GM20000 (cell line): Measurements from ENCODE around the gene SEMA4D.
A peak's percentile ranks its signal among the peaks of the same experiment; 100 is the strongest.

Experiments
- DNase-seq: peaks from one replicate; pipeline ENCODE4 v3.0.0; 2012; ENCODE audit warnings: low spot score
- CTCF ChIP-seq: IDR thresholded peaks from 2 replicates; pipeline ENCODE4 v1.5.1; 2012; ENCODE audit warnings: mild to moderate bottlenecking, control low read depth; ENCODE audit errors: extremely low read depth, missing control alignments

SEMA4D gene

GRCh38 chr9:89328064-89328463 is 169.8 kb downstream of the SEMA4D start:
- no peak for DNase-seq
- no peak for TF ChIP-seq CTCF

DNA sequence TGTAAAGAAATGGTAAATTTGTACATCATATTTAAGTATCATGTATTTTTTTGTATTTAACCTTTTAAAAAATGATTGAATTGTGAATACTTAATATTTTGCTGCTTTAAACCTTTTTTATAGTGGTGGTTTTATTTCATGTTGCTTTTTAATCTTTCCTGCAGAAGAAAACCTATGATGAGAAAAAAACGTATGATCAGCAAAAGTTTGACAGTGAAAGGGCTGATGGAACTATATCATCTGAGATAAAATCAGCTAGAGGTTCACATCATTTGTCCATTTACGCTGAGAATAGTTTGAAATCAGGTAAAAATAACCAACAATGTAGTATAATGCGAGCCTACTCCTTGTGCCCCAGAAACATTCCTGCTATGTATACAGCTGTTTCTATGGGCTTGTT is 172.2 kb downstream of the SEMA4D start:
- no peak for TF ChIP-seq CTCF

DNA sequence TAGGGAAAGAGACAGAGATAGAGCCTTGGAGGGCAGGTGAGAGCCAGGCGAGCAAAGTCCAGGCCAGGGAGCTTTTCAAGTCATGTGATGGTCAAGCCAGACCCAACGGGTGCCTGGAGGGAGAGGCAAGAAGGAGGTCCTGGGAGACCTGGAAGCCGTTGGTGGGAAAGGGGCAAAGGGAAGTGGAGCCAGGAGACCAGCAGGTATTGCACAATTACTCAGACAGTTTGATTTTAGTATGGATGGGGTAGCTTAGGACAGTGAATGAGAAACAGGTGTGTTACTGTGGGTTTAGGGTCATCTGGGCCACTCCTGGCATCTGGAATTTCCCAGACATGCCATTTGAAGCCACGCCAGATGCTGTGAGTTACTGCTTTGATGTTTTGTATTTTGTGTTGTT is 174.5 kb downstream of the SEMA4D start:
- no peak for TF ChIP-seq CTCF
- DNase-seq, result no peak

More for the DNA sequence above, 172.2 kb downstream of the SEMA4D start:
- DNase-seq, result no peak

DNA sequence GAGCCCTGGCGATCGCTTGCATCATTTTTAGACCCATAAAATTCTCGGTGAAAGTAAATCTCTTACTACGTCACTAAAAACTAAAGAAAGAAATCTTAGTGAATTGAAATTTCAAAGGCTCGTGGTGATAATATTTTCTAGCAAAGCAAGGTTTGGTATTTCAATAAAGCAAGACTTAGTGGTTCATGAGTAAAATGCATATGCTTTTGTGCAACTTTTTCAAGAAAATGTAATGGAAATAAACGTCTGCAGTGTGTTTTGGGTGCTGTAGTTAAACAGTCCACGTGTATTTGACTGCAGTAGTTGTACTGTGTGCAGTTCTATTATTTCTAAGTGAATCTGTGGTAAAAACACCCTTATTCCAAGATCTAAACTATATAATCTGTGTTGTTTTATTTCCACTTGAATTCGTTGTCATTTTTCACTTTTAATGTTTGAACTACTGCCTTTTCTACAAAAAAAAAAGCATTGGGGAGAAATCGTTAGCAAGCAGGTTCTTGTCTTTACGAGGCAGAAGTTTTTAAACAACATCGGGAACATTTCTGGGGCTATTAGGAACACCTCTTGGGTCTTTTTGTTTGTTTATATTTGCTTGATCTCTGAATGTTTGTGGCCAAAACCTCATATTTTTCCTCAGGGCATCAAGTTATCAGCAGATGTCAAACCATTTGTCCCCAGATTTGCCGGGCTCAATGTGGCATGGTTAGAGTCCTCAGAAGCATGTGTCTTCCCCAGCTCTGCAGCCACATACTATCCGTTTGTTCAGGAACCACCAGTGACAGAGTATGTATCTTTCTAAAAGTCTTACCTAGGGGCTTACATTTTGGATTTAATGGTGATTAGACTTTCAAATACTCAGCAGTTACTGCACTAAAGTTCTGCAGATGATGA is 178.7 kb downstream of the SEMA4D start:
- TF ChIP-seq CTCF, result no peak
- no peak for DNase-seq

DNA sequence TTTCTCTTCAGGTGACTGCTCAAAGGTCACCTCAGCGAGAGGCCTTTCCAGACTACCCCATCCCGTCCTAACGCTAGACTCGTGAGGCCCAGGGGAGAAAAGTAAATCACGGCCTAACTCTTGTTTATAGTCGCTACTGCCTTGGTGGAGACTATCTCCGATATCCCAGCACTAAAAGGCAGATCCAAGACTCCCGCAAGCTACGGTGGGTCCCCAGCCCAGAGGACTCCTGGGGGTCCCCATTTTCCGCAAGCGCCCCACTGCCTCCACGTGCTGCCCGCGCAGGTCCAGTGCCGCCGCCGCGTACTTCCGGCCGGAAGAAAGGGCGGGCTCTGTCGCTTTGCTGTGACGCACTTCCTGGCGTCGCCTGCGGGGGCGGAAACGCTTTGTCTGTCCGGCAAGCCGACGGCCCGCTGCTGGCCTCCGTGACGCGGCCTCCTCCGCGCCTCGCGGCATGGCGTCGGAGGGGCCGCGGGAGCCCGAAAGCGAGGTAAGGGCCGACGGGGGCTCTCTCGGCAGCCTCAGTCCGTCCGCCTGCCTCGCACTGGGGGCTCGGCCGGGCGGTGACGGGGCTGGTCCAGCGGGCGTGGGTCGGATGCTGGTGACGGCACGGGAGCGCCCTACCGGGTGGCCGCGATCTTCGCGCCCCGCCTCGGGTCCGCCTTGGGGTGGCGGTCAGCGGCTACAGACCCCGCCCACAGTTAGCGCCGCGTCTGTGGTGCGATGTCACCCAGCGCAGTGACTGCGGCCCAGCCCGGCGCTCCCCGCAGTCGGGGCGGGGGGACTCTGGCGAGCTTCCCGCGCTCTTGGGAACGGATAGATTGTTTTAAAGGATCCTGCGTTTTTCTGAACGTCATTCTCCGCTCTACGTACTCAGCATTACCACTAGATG is 179.5 kb downstream of the SEMA4D start, which contains the start of gene SECISBP2:
Gene SECISBP2, plus strand, starts transcription at position 378 of the 892 bp plus-strand sequence. Its CDS starts 77 bp downstream, at position 455.
- TF ChIP-seq CTCF, result peak; percentile 21
- peak; percentile 91 for DNase-seq

- TF ChIP-seq CTCF, result no peak
- no peak for DNase-seq
These were observed 180.6 kb downstream of the SEMA4D start for GRCh38 chr9:89317282-89317681.

DNA sequence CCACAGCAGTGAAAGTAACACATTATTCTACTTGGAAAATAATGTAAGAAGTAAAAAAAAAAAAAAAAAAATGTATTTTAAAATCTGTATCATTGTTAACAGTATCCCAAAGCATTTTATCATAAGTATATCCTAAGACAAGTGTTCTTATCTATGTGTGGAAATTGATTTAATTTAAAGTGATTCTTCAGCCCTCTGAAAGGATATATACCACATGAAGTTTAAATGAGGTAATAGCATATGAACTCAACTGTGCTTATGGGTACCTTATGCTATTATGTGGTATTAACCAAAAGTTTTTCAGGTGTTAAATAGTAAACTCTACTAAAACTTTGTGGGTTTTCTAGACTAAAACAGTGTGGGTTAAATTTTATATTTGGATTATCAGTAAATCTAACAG is 182.4 kb downstream of the SEMA4D start:
- no peak for TF ChIP-seq CTCF
- DNase-seq, result no peak
